HG03439 (cell line): Measurements from ENCODE around the gene DIAPH1.

Experiments
- ATAC-seq: cut with Tn5 transposase; IDR thresholded peaks from one replicate; pipeline ENCODE4 v1.9.1; 2021; ENCODE audit warnings: mild to moderate bottlenecking, moderate library complexity; ENCODE audit not compliant: unreplicated experiment

Gene DIAPH1

GRCh38 chr5:141485321-141486055 is 133.3 kb downstream of the DIAPH1 start:
- ATAC-seq = no peak

GRCh38 chr5:141484641-141485311 is 134.0 kb downstream of the DIAPH1 start, which contains the start of gene PCDHGC4:
Gene PCDHGC4 (plus strand): TSS chr5:141485030. CDS start chr5:141485174, 144 bp downstream.
- ATAC-seq = no peak

DNA sequence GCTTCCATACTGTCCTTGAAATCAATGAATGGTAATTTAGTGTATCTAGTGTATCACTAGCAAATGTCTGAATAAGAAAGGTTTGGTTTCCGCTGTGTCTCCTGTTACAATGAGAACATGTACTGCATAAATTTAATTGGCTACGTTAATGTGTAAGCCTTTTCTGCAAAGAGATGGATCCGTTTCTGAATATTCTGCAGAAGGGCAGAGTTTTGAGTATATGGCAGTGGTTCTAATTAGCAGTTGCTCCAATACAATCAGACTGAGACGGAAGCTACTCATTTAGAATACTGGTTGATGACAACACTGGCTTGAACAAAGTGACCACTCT is 134.5 kb downstream of the DIAPH1 start:
- no peak for ATAC-seq

DNA sequence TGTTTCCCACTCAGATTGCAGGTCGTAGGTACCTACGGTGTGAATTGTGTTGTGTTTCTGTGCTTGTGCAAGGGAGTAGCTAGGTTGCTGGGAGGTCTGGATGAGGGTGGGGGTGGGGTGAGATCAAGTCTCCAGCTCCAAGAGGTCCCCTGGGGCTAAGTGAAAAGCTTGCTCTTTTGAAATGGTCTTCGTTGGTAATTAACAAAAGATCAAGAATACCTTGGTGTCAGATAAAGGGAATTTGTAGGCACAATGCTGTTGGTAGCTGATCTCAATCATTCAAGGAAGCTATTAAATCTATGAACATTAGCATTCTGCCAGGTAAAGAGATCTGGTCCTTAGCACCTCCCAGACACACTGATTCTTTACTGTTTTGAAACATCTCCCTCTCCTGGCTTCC is 134.9 kb downstream of the DIAPH1 start:
- no peak for ATAC-seq

GRCh38 chr5:141479776-141480175 is 139.0 kb downstream of the DIAPH1 start:
- ATAC-seq = no peak

DNA sequence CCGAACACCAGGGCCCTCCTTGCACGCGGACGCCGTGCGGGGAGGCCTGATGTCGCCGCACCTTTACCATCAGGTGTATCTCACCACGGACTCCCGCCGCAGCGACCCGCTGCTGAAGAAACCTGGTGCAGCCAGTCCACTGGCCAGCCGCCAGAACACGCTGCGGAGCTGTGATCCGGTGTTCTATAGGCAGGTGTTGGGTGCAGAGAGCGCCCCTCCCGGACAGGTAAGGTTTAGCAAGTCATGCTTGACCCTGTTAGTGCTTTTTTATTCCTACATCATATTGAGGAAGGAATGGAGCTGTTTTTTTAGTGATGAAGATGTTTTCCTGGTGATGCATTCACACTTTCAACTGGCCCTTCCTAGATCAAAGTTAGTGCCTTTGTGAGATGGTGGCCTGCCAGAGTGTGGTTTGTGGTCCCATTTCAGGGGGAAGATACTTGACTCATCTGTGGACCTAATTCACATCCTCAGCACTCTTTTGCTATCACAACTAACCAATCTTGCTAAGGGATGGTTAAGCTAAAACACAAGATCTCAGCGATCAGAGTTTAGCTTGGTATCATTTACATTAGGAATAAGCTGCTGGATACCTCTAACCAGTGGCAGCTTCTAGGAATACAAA is 140.4 kb downstream of the DIAPH1 start:
- no peak for ATAC-seq

GRCh38 chr5:141477815-141478214 is 141.0 kb downstream of the DIAPH1 start:
- no peak for ATAC-seq

- no peak for ATAC-seq
These were observed 141.7 kb downstream of the DIAPH1 start for GRCh38 chr5:141477044-141477575.

- ATAC-seq = peak; percentile 32
These were observed 142.5 kb downstream of the DIAPH1 start for GRCh38 chr5:141476132-141476911.

DNA sequence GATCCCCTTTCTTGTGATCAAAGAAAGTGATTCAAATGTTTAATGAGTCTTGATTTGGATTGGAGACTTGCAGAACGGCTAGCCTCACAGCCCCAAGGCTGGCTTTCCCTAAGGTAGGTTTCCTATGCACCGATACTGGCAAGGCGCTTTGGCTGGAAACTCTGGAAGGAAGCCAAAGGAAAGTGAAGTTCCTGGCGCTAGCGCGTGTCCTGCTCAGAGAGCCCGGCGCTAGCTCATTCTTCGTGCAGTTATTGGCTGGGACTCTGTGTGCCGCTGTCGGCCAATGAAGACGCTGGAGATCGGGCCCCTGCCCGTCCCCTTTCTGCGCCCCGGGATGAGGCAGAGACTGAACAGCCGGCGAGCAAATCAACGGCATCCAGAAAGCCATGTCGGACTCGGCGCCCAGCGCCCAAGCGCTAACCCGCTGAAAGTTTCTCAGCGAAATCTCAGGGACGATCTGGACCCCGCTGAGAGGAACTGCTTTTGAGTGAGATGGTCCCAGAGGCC is 143.1 kb downstream of the DIAPH1 start, which contains the start of gene PCDHGC3:
Gene PCDHGC3 (plus strand): TSS at position 342 of the 507 bp plus-strand sequence. CDS start 151 bp downstream, at position 493.
- ATAC-seq = peak; percentile 97

- ATAC-seq = no peak
These were observed 153.4 kb downstream of the DIAPH1 start for GRCh38 chr5:141465351-141465750.
